CD4-positive, alpha-beta T cell (primary cell): ENCODE data around the gene AGAP1. TPM values are rescaled to one million over a fixed set of nuclear protein-coding genes. Genes with fewer than 3 reads are reported as not detected.

ENCODE experiments used
- ATAC-seq: fragments of 200-7000 bp; cut with Tn5 transposase; one replicate; pipeline ENCODE4 v1.10.0; 2022; ENCODE audit warnings: mild to moderate bottlenecking; ENCODE audit not compliant: poor library complexity
- CTCF ChIA-PET: fragments of 350-600 bp; sonication (Branson Sonifier 250); formaldehyde crosslinking; loops from one replicate; lab custom pipeline; 2021; ENCODE audit warnings: antibody characterized with exemption, inconsistent platforms; lab: Charles Lee
- POLR2A ChIA-PET: fragments of 350-600 bp; sonication (Branson Sonifier 250); formaldehyde crosslinking; loops from one replicate; lab custom pipeline; 2021; ENCODE audit warnings: antibody characterized with exemption, inconsistent platforms; lab: Charles Lee
- DNase-seq, 14 experiments: peaks; one replicate each; pipeline ENCODE4 v3.0.0-alpha.2; 2013 to 2020; ENCODE audit warnings: mixed read lengths in 2 of 14
- H3K27ac ChIP-seq, 2 donors: one replicate each; pipeline versions ENCODE4 v1.5.1 to v1.7.0; 2013; ENCODE audit warnings: low read length in 2 of 2, low read depth in 1 of 2, mild to moderate bottlenecking in 1 of 2
- H3K27me3 ChIP-seq, 2 experiments: 1 replicate in 1 of 2; 2 replicates in 1 of 2; pipeline versions ENCODE4 v1.6.1 to v1.7.0; 2013; ENCODE audit warnings: low read length in 2 of 2, control low read depth in 1 of 2, mild to moderate bottlenecking in 1 of 2, moderate library complexity in 1 of 2; ENCODE audit not compliant: insufficient read depth in 2 of 2, control insufficient read depth in 1 of 2
- H3K36me3 ChIP-seq: one replicate; pipeline ENCODE4 v1.6.1; 2013; ENCODE audit warnings: low read length, control low read depth; ENCODE audit not compliant: insufficient read depth
- H3K4me1 ChIP-seq: one replicate; pipeline ENCODE4 v1.6.1; 2013; ENCODE audit warnings: low read length, control low read depth; ENCODE audit not compliant: insufficient read depth
- H3K4me3 ChIP-seq: one replicate; pipeline ENCODE4 v1.5.1; 2013; ENCODE audit warnings: mild to moderate bottlenecking, low read length, moderate library complexity
- H3K9me3 ChIP-seq, 2 experiments: 1 replicate in 1 of 2; 2 replicates in 1 of 2; pipeline versions ENCODE4 v1.6.1 to v1.7.0; 2013; ENCODE audit warnings: low read length in 2 of 2, mild to moderate bottlenecking in 2 of 2, control low read depth in 1 of 2, moderate library complexity in 1 of 2; ENCODE audit not compliant: control insufficient read depth in 1 of 2, insufficient read depth in 1 of 2
- H3K27ac Mint-ChIP-seq: one replicate; pipeline ENCODE4 v1.8.0; 2020; ENCODE audit warnings: mixed read lengths
- H3K27me3 Mint-ChIP-seq: one replicate; pipeline ENCODE4 v1.8.0; 2021; ENCODE audit warnings: mixed read lengths
- H3K36me3 Mint-ChIP-seq: one replicate; pipeline ENCODE4 v1.8.0; 2021; ENCODE audit warnings: low read depth, mixed read lengths
- H3K4me1 Mint-ChIP-seq: one replicate; pipeline ENCODE4 v1.8.0; 2021; ENCODE audit warnings: low read depth, mixed read lengths
- H3K4me3 Mint-ChIP-seq: one replicate; pipeline ENCODE4 v1.8.0; 2020; ENCODE audit warnings: mild to moderate bottlenecking, mixed read lengths
- H3K9me3 Mint-ChIP-seq: one replicate; pipeline ENCODE4 v1.8.0; 2020; ENCODE audit warnings: mixed read lengths
- intact Hi-C, 2 experiments: fragments of 100-400 bp; cut with DNase I in 1 of 2; cut with micrococcal nuclease in 1 of 2; formaldehyde crosslinking; loops; one replicate each; pipeline versions ENCODE4 v1.15.1 to v1.9.0; 2023 to 2025; cut with DNase I, micrococcal nuclease
- total RNA-seq, 174 experiments: library from RNA in 2 of 174; stranded (reverse) in 2 of 174; gene quantifications; one replicate each; pipeline ENCODE4 v1.2.3 and lab custom pipeline; 2021 to 2026
- TF ChIP-seq, protein P1 (sequence below): fragments of 200-600 bp; IDR thresholded peaks from one replicate; pipeline ENCODE4 v1.8.0; 2022; ENCODE audit warnings: antibody characterized with exemption, mild to moderate bottlenecking

Gene AGAP1
- total RNA-seq, 2 experiments from 2014 or later: 2.6 to 3.1 TPM

- CTCF ChIA-PET: no interaction called here
- Mint-ChIP-seq H3K36me3 (no peaks in the 10 kb centered on the region), H3K4me1 (no peaks in the 10 kb centered on the region), H3K4me3 (no peak overlapping the region), H3K9me3 (no peaks in the 10 kb centered on the region), H3K27me3 (peaks cover 9% of the 10 kb centered on the region), H3K27ac (no peak overlapping the region)
- H3K4me1 ChIP-seq: no peaks in the 10 kb centered on the region
- intact Hi-C loops: no loop called here
- TF ChIP-seq, protein P1, sequence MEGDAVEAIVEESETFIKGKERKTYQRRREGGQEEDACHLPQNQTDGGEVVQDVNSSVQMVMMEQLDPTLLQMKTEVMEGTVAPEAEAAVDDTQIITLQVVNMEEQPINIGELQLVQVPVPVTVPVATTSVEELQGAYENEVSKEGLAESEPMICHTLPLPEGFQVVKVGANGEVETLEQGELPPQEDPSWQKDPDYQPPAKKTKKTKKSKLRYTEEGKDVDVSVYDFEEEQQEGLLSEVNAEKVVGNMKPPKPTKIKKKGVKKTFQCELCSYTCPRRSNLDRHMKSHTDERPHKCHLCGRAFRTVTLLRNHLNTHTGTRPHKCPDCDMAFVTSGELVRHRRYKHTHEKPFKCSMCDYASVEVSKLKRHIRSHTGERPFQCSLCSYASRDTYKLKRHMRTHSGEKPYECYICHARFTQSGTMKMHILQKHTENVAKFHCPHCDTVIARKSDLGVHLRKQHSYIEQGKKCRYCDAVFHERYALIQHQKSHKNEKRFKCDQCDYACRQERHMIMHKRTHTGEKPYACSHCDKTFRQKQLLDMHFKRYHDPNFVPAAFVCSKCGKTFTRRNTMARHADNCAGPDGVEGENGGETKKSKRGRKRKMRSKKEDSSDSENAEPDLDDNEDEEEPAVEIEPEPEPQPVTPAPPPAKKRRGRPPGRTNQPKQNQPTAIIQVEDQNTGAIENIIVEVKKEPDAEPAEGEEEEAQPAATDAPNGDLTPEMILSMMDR: no peak
- no peak for ATAC-seq
- no peaks in the 10 kb centered on the region for H3K36me3 ChIP-seq
- no peak overlapping the region for H3K4me3 ChIP-seq
- no peak overlapping the region for H3K27ac ChIP-seq
- no peak for DNase-seq
- POLR2A ChIA-PET: no interaction called here
- H3K9me3 ChIP-seq: peaks cover 0 to 2% of the 10 kb centered on the region in 2 experiments
- no peaks in the 10 kb centered on the region for H3K27me3 ChIP-seq
Measured at GRCh38 chr2:236040600-236041328, 546.9 kb downstream of the AGAP1 start.

GRCh38 chr2:236041616-236042015 is 547.8 kb downstream of the AGAP1 start:
- Mint-ChIP-seq H3K4me1 (no peaks in the 10 kb centered on the region), H3K27me3 (peaks cover 15% of the 10 kb centered on the region), H3K27ac (no peak overlapping the region), H3K9me3 (no peaks in the 10 kb centered on the region), H3K4me3 (no peak overlapping the region), H3K36me3 (no peaks in the 10 kb centered on the region)
- POLR2A ChIA-PET: no interaction called here
- no peaks in the 10 kb centered on the region for H3K4me1 ChIP-seq
- no peak overlapping the region for H3K27ac ChIP-seq
- intact Hi-C loops: no loop called here
- no peaks in the 10 kb centered on the region for H3K36me3 ChIP-seq
- ATAC-seq (no peak), DNase-seq (no peak)
- H3K9me3 ChIP-seq: peaks cover 0 to 5% of the 10 kb centered on the region in 2 experiments
- H3K4me3 ChIP-seq: no peak overlapping the region
- TF ChIP-seq, protein P1: no peak
- H3K27me3 ChIP-seq: no peaks in the 10 kb centered on the region
- CTCF ChIA-PET: no interaction called here

DNA sequence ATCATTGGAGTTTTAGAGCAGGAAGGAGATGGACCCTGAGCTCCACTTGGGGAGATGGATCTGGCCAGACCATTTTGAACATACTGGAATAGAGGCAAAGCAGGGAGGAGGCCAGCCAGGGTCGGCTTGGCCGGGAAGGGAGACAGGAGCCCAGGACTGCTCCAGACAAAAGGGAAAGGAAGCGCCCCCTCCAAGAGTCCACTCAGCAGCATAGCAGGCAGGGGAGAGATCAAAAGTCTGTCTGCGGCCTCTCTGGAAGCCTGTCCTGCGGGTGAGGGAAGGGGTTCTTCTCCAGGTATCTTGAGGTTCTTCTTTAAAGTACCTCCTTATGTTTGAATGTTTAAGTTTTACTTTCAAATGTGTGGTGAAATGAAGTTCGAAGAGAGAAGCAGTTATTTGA is 548.2 kb downstream of the AGAP1 start:
- DNase-seq (no peak), ATAC-seq (no peak)
- intact Hi-C loops: no loop called here
- Histone ChIP-seq H3K27ac (no peak overlapping the region), H3K4me1 (no peaks in the 10 kb centered on the region), H3K9me3 (peaks cover 0 to 5% of the 10 kb centered on the region in 2 experiments), H3K36me3 (no peaks in the 10 kb centered on the region), H3K27me3 (no peaks in the 10 kb centered on the region), H3K4me3 (no peak overlapping the region)
- Mint-ChIP-seq H3K4me3 (no peak overlapping the region), H3K27me3 (peaks cover 15% of the 10 kb centered on the region), H3K27ac (no peak overlapping the region), H3K36me3 (no peaks in the 10 kb centered on the region), H3K4me1 (no peaks in the 10 kb centered on the region), H3K9me3 (no peaks in the 10 kb centered on the region)
- POLR2A ChIA-PET: no interaction called here
- TF ChIP-seq, protein P1: no peak
- CTCF ChIA-PET: no interaction called here
